Neural progenitor cell (in vitro differentiated cells): ENCODE measurements around the gene CCL5. TPM values are rescaled to one million over a fixed set of nuclear protein-coding genes. Genes with fewer than 3 reads are reported as not detected.

Experiments used
- DNase-seq: peaks from one replicate; pipeline ENCODE4 v3.0.0-alpha.2; 2016; ENCODE audit warnings: low spot score
- H2AFZ ChIP-seq: fragments of 200-600 bp; sonication (generic); replicated peaks from 2 replicates; pipeline ENCODE4 v1.6.1; 2016; ENCODE audit warnings: antibody characterized with exemption
- H3F3A ChIP-seq: fragments of 200-600 bp; sonication (generic); 2 replicates; pipeline ENCODE4 v1.6.1; 2016; ENCODE audit warnings: antibody characterized with exemption, low read depth
- H3K27ac ChIP-seq: fragments of 200-600 bp; sonication (generic); 2 replicates; pipeline ENCODE4 v1.5.1; 2016; ENCODE audit warnings: mild to moderate bottlenecking
- H3K27me3 ChIP-seq: fragments of 200-600 bp; sonication (generic); 2 replicates; pipeline ENCODE4 v1.6.1; 2016; ENCODE audit warnings: mild to moderate bottlenecking, moderate library complexity
- H3K36me3 ChIP-seq: fragments of 200-600 bp; sonication (generic); 2 replicates; pipeline ENCODE4 v1.5.1; 2016
- H3K4me1 ChIP-seq: fragments of 200-600 bp; sonication (generic); 2 replicates; pipeline ENCODE4 v1.6.1; 2016; ENCODE audit warnings: mixed run types
- H3K4me2 ChIP-seq: fragments of 200-600 bp; sonication (generic); 2 replicates; pipeline ENCODE4 v1.6.1; 2016
- H3K4me3 ChIP-seq: fragments of 200-600 bp; sonication (generic); 2 replicates; pipeline ENCODE4 v1.5.1; 2016
- H3K79me2 ChIP-seq: fragments of 200-600 bp; sonication (generic); 2 replicates; pipeline ENCODE4 v1.6.1; 2016; ENCODE audit warnings: low read depth
- H3K9ac ChIP-seq: fragments of 200-600 bp; sonication (generic); 2 replicates; pipeline ENCODE4 v1.6.1; 2016
- H3K9me3 ChIP-seq: fragments of 200-600 bp; sonication (generic); 2 replicates; pipeline ENCODE4 v1.5.1; 2016; ENCODE audit warnings: low read depth
- H4K20me1 ChIP-seq: fragments of 200-600 bp; sonication (generic); 2 replicates; pipeline ENCODE4 v1.6.1; 2016; ENCODE audit warnings: low read depth
- H3K27ac Mint-ChIP-seq: 3 replicates; pipeline ENCODE4 v1.8.0; 2021; ENCODE audit warnings: mixed read lengths
- H3K27me3 Mint-ChIP-seq: 2 replicates; pipeline ENCODE4 v1.8.0; 2022; ENCODE audit warnings: low read depth, mild to moderate bottlenecking, inconsistent platforms, moderate library complexity, mixed read lengths; ENCODE audit not compliant: insufficient read depth
- H3K36me3 Mint-ChIP-seq: 3 replicates; pipeline ENCODE4 v1.8.0; 2021; ENCODE audit warnings: mixed read lengths
- H3K4me1 Mint-ChIP-seq: 3 replicates; pipeline ENCODE4 v1.8.0; 2021; ENCODE audit warnings: mixed read lengths
- H3K4me3 Mint-ChIP-seq: 3 replicates; pipeline ENCODE4 v1.8.0; 2021; ENCODE audit warnings: mild to moderate bottlenecking, moderate library complexity, mixed read lengths
- H3K9me3 Mint-ChIP-seq: 3 replicates; pipeline ENCODE4 v1.8.0; 2020; ENCODE audit warnings: mixed read lengths
- EZH2 ChIP-seq: fragments of 200-600 bp; sonication (generic); IDR thresholded peaks from 2 replicates; pipeline ENCODE4 v1.6.1; 2017; ENCODE audit warnings: antibody characterized with exemption, mild to moderate bottlenecking, moderate library complexity
- EZH2phosphoT487 ChIP-seq: fragments of 200-600 bp; sonication (generic); IDR thresholded peaks from 2 replicates; pipeline ENCODE4 v1.6.1; 2017; ENCODE audit warnings: antibody characterized with exemption
- total RNA-seq: library from RNA; depleted of rRNA; stranded (reverse); fragments of >200 nt; gene quantifications from 2 replicates; pipeline ENCODE4 v1.2.3, GENCODE V29; 2015; ENCODE audit warnings: low replicate concordance
- TF ChIP-seq, protein P1 (sequence below): fragments of 200-600 bp; sonication (generic); IDR thresholded peaks from 2 replicates; pipeline ENCODE4 v1.5.1; 2017; ENCODE audit warnings: antibody characterized with exemption, mild to moderate bottlenecking

CCL5 gene
- total RNA-seq, 1 donor from 2014 or later: not detected

- no peaks in the 10 kb centered on the region for H3K4me1 ChIP-seq
- DNase-seq: no peak
- no peak overlapping the region for H3K4me3 Mint-ChIP-seq
- no peaks in the 10 kb centered on the region for H3K9me3 ChIP-seq
- no peaks in the 10 kb centered on the region for H3K9me3 Mint-ChIP-seq
- H3K4me2 ChIP-seq: no peak overlapping the region
- no peak overlapping the region for H2AFZ ChIP-seq
- H3K27me3 Mint-ChIP-seq: peaks cover 12% of the 10 kb centered on the region
- TF ChIP-seq EZH2: no peak
- no peak for TF ChIP-seq EZH2phosphoT487
- TF ChIP-seq, protein P1, sequence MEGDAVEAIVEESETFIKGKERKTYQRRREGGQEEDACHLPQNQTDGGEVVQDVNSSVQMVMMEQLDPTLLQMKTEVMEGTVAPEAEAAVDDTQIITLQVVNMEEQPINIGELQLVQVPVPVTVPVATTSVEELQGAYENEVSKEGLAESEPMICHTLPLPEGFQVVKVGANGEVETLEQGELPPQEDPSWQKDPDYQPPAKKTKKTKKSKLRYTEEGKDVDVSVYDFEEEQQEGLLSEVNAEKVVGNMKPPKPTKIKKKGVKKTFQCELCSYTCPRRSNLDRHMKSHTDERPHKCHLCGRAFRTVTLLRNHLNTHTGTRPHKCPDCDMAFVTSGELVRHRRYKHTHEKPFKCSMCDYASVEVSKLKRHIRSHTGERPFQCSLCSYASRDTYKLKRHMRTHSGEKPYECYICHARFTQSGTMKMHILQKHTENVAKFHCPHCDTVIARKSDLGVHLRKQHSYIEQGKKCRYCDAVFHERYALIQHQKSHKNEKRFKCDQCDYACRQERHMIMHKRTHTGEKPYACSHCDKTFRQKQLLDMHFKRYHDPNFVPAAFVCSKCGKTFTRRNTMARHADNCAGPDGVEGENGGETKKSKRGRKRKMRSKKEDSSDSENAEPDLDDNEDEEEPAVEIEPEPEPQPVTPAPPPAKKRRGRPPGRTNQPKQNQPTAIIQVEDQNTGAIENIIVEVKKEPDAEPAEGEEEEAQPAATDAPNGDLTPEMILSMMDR: no peak
- H3K79me2 ChIP-seq: no peaks in the 10 kb centered on the region
- no peaks in the 10 kb centered on the region for H4K20me1 ChIP-seq
- no peak overlapping the region for H3K4me3 ChIP-seq
- H3K9ac ChIP-seq: no peak overlapping the region
- H3F3A ChIP-seq: no peaks in the 10 kb centered on the region
- H3K36me3 ChIP-seq: no peaks in the 10 kb centered on the region
- H3K36me3 Mint-ChIP-seq: no peaks in the 10 kb centered on the region
- no peaks in the 10 kb centered on the region for H3K4me1 Mint-ChIP-seq
- no peaks in the 10 kb centered on the region for H3K27me3 ChIP-seq
- H3K27ac ChIP-seq: no peak overlapping the region
- no peak overlapping the region for H3K27ac Mint-ChIP-seq
Observed at GRCh38 chr17:35864853-35865252, 15.3 kb downstream of the CCL5 start.

DNA sequence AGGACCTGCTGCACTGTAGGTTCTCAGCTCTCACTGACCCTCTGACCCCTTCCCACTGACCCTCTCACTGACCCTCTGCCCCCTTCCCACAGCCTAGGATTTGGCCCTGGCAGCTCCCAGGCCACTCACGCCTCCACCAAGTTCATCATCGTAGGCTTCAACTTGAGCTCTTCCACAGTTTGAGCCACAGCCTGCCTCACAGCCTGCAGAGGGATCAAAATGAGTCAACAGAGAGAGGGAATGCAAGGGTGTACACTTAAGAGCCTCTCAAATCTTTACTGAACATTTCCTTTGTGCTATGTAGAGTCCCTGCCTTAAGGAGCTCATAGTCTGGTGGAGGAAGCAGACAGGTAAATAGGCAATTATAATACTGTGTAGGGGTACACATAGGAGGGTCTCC, 23.6 kb downstream of the CCL5 start:
- no peaks in the 10 kb centered on the region for H3K27me3 ChIP-seq
- no peaks in the 10 kb centered on the region for H3K9me3 Mint-ChIP-seq
- no peak overlapping the region for H3K4me2 ChIP-seq
- H3K4me3 Mint-ChIP-seq: no peak overlapping the region
- no peaks in the 10 kb centered on the region for H3K79me2 ChIP-seq
- H3K36me3 ChIP-seq: no peaks in the 10 kb centered on the region
- H3F3A ChIP-seq: no peaks in the 10 kb centered on the region
- H3K4me3 ChIP-seq: no peak overlapping the region
- H3K36me3 Mint-ChIP-seq: peaks cover 12% of the 10 kb centered on the region
- H2AFZ ChIP-seq: no peak overlapping the region
- TF ChIP-seq, protein P1: no peak
- TF ChIP-seq EZH2phosphoT487 (no peak), EZH2 (no peak)
- no peaks in the 10 kb centered on the region for H3K9me3 ChIP-seq
- no peak for DNase-seq
- H3K27me3 Mint-ChIP-seq: peaks cover 6% of the 10 kb centered on the region
- no peaks in the 10 kb centered on the region for H3K4me1 ChIP-seq
- H3K27ac ChIP-seq: no peak overlapping the region
- H3K9ac ChIP-seq: no peak overlapping the region
- H3K27ac Mint-ChIP-seq: no peak overlapping the region
- H3K4me1 Mint-ChIP-seq: peaks cover 3% of the 10 kb centered on the region
- no peaks in the 10 kb centered on the region for H4K20me1 ChIP-seq

- DNase-seq: no peak
- Histone ChIP-seq H3K27ac (no peak overlapping the region), H4K20me1 (no peaks in the 10 kb centered on the region), H3F3A (no peaks in the 10 kb centered on the region), H3K4me2 (no peak overlapping the region), H3K79me2 (no peaks in the 10 kb centered on the region), H3K9ac (no peak overlapping the region), H3K4me1 (no peaks in the 10 kb centered on the region), H3K9me3 (no peaks in the 10 kb centered on the region), H3K36me3 (no peaks in the 10 kb centered on the region), H3K27me3 (no peaks in the 10 kb centered on the region), H2AFZ (no peak overlapping the region), H3K4me3 (no peak overlapping the region)
- H3K36me3 Mint-ChIP-seq: peaks cover 16% of the 10 kb centered on the region
- TF ChIP-seq EZH2: no peak
- TF ChIP-seq, protein P1: no peak
- TF ChIP-seq EZH2phosphoT487: no peak
- H3K27me3 Mint-ChIP-seq: peaks cover 5% of the 10 kb centered on the region
- H3K9me3 Mint-ChIP-seq: no peaks in the 10 kb centered on the region
- no peak overlapping the region for H3K27ac Mint-ChIP-seq
- peaks cover 3% of the 10 kb centered on the region for H3K4me1 Mint-ChIP-seq
- no peak overlapping the region for H3K4me3 Mint-ChIP-seq
Observed at GRCh38 chr17:35855965-35856364, 24.2 kb downstream of the CCL5 start.
